ENCODE measurements around the gene CD151. TPM values are rescaled to one million over a fixed set of nuclear protein-coding genes. Genes with fewer than 3 reads are reported as not detected.
A peak's percentile ranks its signal among the peaks of the same experiment; 100 is the strongest.

The CD151 gene
- total RNA-seq, 2 experiments from 2014 or later: 23.1 to 54.9 TPM

DNA sequence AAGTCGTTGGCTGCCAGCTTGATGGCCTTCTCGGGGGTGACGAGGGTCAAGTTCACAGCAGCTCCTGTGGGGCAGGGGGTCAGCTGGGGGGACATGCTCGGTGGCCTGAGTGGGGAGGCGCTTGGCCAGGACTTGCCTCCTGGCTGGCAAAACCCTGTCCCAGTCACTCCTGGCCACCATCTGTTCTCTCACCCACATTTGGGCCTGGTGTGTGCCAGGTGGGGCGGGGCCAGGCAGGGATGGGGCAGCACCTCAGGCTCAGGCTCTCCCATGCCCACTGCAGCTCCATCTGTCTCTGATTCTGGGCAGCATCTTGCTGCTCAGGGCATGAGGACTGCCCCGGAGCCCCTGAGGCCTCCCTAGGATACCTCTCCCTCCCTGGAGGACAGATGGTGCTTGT, 39.2 kb upstream of the CD151 start:
- CTCF ChIA-PET: interaction anchor here (1.4 kb wide), 1 partner anchor 66 kb away, joined by 3 read pairs; no protein-coding TSS in a partner anchor

DNA sequence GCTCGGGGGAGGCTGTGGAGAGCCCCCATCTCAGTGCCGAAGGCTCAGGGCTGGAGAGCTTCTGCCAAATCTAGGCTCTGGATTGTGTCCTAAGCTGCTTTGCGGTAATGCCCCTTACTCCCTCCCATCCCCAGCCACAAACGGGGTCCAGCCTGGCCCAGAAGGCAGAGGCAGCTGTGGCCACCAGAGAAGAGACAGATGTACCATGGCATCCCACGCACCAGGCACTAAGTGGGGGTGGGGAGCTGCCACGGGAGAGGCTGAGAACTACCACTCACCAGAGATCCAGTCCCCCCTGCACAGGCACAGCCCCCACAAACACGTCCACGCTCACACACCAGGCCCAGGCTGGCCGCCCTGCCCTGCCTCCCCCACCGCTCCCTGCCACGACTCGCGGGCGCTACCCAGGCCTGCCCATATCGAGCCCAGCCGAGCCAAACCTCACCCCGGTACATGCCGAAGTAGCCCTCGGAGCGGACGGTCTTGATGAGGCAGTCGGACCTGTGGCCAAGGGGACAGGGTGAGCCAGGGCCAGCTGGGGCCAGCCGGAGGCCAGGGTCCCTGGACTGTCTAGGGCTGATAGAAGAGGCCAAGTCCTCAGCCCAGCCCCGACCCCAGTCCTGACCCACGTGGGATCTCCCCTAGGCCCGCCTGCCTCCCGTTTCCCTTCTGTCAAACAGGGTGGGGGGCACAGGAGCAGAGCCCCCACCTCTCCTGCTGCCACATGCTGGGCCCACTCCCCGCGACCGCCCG, 38.6 kb upstream of the CD151 start:
- no peaks in the 10 kb centered on the region for H3K27me3 Mint-ChIP-seq
- H3K36me3 Mint-ChIP-seq: peaks cover 2% of the 10 kb centered on the region
- no peaks in the 10 kb centered on the region for H3K9me3 Mint-ChIP-seq (ENCODE audit: low read depth)
- no peak overlapping the region for H3K4me3 Mint-ChIP-seq
- CTCF ChIA-PET: interaction anchor here (1.4 kb wide), 1 partner anchor 66 kb away, joined by 3 read pairs; no protein-coding TSS in a partner anchor
- H3K4me1 Mint-ChIP-seq: peaks cover 18% of the 10 kb centered on the region
- DNase-seq: no peak
- no peak overlapping the region for H3K27ac Mint-ChIP-seq
- no peak for ATAC-seq

More for the DNA sequence above, 39.2 kb upstream of the CD151 start:
- DNase-seq: no peak
- H3K4me3 Mint-ChIP-seq: no peak overlapping the region
- peaks cover 2% of the 10 kb centered on the region for H3K36me3 Mint-ChIP-seq
- H3K27ac Mint-ChIP-seq: no peak overlapping the region
- ATAC-seq: no peak
- H3K27me3 Mint-ChIP-seq: no peaks in the 10 kb centered on the region
- H3K4me1 Mint-ChIP-seq: peaks cover 21% of the 10 kb centered on the region
- no peaks in the 10 kb centered on the region for H3K9me3 Mint-ChIP-seq (ENCODE audit: low read depth)

DNA sequence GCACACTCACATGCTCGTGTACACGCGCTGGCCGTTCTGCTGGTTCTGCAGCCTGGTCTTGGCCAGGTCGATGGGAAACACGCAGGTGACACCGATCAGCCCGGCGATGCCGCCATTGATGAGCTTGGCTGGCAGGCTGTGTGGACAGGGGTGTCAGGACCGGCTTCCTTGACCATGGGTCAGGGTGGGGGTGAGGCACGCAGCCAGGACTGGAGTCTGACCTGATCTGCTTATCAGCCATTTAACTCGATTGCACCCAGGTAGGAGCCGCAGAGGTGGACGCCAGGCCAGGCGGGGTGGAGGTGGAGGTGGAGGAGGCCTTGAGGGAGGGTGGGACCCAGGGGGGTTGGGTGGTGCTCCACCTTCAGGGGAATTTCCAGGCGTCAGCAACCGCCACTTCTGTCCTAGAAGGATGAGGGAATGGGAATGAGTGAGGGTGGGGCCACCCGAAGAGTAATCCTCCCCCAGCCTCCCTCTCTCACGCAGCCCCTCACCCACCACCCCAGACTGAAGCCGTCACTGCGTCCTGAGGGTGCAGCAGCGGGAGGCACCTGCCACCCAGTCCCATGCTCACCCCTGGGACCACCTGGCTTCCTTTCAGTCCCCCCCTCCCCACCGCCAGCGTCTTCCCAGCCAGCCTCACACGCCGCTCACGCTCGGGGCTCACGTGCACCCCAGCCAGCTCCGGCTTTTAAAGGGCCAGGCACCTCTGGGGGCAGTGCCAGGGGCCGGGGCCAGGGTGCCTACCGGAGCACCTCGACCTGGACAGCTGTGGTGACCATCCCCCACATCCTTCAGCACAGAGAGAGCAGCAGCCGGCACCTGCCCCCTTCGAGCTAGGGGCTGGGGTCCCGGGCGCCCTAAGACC, 37.8 kb upstream of the CD151 start:
- Mint-ChIP-seq H3K36me3 (peaks cover 2% of the 10 kb centered on the region), H3K4me3 (peak overlapping the region; percentile 85), H3K27ac (no peak overlapping the region), H3K9me3 (ENCODE audit: low read depth) (no peaks in the 10 kb centered on the region), H3K27me3 (no peaks in the 10 kb centered on the region), H3K4me1 (peaks cover 13% of the 10 kb centered on the region)
- CTCF ChIA-PET: interaction anchor here (0.6 to 3.1 kb wide), 3 partner anchors 13 to 35 kb away, joined by 3 to 17 read pairs (median 3); partner anchors contain the start of gene RPLP2
- DNase-seq: no peak
- ATAC-seq: no peak

DNA sequence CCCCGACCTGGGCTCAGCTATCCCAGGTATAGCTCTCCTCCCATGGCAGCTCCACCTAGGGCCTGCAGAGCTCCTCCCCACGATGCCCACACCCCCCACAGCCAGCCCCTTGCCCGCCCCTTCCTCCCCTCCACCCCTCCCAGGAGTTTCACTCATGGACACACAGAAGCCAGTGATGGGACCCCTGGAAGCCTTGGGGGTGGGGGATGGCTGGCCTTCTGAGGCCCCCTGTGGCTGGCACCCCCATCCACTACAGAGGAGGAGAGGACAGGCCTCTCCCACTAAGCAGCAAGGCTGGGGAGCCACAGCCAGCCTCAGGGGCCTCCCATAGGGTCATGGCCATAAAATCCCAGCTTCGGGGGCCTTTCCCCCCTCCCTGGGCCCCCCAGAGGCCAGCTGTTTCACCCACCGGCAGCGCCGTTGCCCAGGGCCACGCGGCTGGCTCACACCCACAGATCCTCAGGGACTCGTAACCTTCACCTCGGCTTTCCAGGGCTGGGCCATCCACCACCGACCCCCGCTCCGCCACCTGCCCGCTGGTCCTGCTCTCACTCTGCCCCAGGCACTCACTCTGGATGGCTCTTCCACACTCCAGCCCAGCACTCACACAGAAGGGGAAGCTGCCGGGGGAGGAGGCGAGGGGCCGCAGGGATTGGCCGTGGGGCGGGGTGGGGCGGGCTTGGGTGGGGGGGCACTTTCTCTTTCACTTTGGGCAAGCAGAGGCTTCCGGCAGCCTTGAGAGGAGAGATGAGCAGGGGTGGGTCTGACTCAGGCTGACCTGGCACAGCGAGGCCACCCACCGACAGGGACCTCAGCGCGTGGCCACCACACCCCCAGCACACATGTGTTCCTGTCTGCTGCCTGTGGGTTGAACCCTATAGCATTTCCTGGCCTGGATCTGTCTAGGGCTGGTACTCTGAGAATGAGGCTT, 36.9 kb upstream of the CD151 start:
- ATAC-seq (peak; percentile 55), DNase-seq (peak; percentile 92)
- H3K27me3 Mint-ChIP-seq: no peaks in the 10 kb centered on the region
- peaks cover 2% of the 10 kb centered on the region for H3K36me3 Mint-ChIP-seq
- H3K4me1 Mint-ChIP-seq: peaks cover 13% of the 10 kb centered on the region
- H3K27ac Mint-ChIP-seq: peak overlapping the region; percentile 84
- H3K9me3 Mint-ChIP-seq (ENCODE audit: low read depth): no peaks in the 10 kb centered on the region
- CTCF ChIA-PET: interaction anchor here (0.6 to 3.1 kb wide), 4 partner anchors 12 to 48 kb away, joined by 3 to 17 read pairs (median 3); partner anchors contain the start of gene RPLP2
- peak overlapping the region; percentile 85 for H3K4me3 Mint-ChIP-seq

DNA sequence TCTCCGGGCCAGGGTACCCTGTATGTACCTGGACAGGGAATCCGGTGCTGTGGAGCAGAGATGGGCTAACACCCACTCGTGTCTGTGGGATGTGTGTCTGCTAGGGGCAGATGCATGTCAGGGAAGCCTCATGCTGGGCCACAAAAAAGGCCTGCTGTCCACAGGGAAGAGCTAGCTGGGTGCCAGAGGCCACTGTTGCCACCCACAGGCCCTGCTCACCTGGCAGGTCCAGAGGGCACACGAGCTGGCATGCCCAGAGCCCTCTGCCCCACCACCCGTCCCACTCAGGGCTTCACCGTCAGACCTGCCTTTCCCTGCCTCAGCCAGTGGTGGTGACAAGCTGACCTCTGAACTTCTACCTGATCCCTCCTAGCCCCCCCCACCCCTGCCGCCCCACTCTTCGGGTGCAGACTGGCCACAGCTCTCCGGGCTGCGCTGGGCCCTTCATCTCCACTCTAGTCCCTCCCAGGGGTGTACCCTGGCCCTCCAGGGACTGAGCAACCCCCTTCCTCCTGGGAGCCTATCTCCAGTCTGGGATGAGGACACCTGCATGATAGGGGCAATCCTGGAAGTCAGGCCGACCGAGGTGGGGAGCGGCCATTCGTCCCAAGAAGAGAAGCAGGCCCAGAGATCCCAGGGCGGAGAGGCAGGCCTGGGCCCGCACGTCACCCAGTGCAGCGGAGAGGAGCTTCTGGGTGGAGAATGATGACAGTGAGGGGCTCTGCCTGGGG, 36.0 kb upstream of the CD151 start:
- ATAC-seq (no peak), DNase-seq (no peak)
- peak overlapping the region; percentile 84 for H3K27ac Mint-ChIP-seq
- CTCF ChIA-PET: interaction anchor here (1.1 to 3.1 kb wide), 5 partner anchors 11 to 70 kb away, joined by 3 to 17 read pairs (median 3); partner anchors contain the start of gene RPLP2
- peaks cover 4% of the 10 kb centered on the region for H3K36me3 Mint-ChIP-seq
- no peaks in the 10 kb centered on the region for H3K9me3 Mint-ChIP-seq (ENCODE audit: low read depth)
- H3K4me3 Mint-ChIP-seq: peak overlapping the region; percentile 85
- no peaks in the 10 kb centered on the region for H3K27me3 Mint-ChIP-seq
- peaks cover 13% of the 10 kb centered on the region for H3K4me1 Mint-ChIP-seq

DNA sequence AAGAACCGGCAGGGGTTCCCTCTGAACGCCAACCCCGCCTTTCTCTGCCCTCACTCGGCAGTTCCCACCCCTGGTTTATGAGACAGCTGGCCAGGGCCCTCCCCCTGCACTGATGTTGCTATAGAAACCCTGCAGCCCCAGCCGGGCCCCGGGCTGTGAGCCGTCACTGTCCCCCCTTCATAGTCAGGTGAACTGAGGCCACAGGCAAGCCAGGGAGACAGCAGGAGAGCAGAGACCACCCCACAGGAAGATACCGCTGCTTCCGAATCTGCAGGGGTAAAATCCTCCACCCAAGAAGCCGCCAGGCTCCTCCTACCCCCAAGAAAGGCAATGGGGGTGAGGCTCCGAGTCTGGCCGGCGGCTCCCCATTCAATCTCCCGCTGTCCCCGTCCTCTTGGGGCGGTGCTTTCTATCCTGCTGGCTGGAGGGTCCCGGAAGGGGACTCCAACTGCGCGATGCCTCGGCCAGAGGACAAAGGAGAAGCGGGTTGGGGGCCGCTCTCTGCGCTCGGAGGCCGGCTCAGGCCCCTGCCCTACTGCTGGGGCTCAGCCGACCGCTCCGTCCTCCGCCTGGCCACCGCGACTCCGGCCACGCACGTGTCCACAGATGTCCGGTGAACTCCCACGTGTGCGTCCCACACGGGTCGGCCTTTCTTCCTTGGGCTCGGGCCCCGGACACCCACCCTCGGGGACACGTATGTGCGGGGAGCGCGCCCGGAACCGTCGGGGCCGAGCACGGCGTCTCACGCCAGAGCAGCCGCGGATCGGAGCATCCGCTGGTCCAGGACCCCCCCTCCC, 35.3 kb upstream of the CD151 start:
- Mint-ChIP-seq H3K4me3 (peak overlapping the region; percentile 85), H3K9me3 (ENCODE audit: low read depth) (no peaks in the 10 kb centered on the region), H3K4me1 (peaks cover 13% of the 10 kb centered on the region), H3K36me3 (peaks cover 4% of the 10 kb centered on the region), H3K27ac (peak overlapping the region; percentile 84), H3K27me3 (no peaks in the 10 kb centered on the region)
- CTCF ChIA-PET: interaction anchor here (1.1 to 3.1 kb wide), 5 partner anchors 11 to 71 kb away, joined by 3 to 17 read pairs (median 3); partner anchors contain the start of gene RPLP2
- DNase-seq: peak; percentile 90
- peak; percentile 56 for ATAC-seq

DNA sequence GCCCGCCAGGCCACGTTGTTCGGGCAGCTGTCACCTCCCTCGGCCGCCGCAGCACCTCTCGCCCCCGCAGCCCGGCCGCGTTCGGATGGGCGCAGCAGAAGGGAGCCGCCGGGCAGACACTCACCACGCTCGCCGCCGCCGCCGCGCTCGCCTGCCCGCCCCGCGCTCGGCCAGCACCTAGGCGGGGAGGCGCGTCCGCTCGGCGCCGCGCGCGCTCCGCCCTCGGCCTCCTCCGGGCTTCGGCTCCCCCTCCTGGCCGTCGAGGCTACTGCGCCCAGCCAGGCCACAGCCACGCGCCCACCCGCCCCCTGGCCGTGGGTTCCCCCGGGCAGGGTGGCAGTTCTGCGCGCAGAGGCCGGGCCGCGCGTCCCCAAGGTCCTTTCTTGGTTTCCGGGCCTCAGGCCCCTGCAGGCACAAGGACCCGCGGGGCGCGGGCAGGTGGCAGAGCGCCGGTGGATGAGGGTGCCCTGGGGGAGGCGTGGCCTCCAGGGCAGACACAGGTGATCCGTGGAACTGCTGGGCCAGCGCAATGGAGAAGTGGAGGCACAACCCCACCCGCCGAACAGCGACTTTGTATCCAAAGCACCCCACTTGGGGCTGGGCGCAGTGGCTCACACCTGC, 34.5 kb upstream of the CD151 start, which contains the start of gene SLC25A22:
SLC25A22 (minus strand) TSS at position 189 of the 621 bp plus-strand sequence. CDS start 3,275 bp downstream, outside the sequence.
- H3K27ac Mint-ChIP-seq: peak within 1 kb of the TSS; percentile 84
- no peaks in the 10 kb centered on the region for H3K27me3 Mint-ChIP-seq
- H3K9me3 Mint-ChIP-seq (ENCODE audit: low read depth): no peaks in the 10 kb centered on the region
- CTCF ChIA-PET: interaction anchor here (1.0 to 1.5 kb wide), 5 partner anchors 11 to 72 kb away, joined by 3 to 4 read pairs (median 3); partner anchors contain the start of gene RPLP2
- peaks cover 4% of the 10 kb centered on the region for H3K36me3 Mint-ChIP-seq
- peak within 1 kb of the TSS; percentile 85 for H3K4me3 Mint-ChIP-seq
- DNase-seq: peak; percentile 88
- peaks cover 16% of the 10 kb centered on the region for H3K4me1 Mint-ChIP-seq
- ATAC-seq: peak; percentile 60

DNA sequence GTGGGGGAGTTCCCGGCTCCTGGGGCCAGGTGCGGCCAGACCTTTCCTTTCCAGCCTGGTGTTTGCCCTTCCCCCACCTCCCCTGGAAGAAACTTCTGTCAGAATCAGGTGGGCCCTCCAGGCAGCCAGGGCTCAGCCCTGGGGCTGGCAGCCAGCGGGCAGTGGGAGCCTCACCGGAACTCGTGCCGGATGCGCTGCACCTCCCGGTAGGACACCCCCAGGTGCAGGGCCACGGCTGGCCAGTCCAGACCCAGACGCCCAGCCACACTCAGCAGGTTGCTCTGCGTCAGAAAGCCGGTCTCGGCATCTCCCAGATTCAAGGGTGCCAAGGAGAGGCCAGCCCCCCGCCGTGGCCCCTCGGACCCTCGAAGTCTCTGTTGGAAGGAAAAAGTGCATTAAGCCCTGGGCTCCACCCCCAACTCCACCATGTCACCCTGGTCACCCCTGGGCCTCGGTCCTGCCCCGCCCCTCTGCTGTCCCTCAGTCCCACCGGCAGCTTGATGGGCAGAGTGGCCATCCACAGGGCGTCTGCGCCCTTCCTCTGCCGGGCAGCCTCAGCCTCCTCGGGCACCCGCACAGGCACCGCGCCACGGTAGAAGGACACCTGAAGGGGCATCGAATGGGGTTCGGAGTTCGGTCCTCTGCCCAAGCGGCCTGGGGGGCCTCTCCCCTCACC, 33.0 kb upstream of the CD151 start:
- Mint-ChIP-seq H3K4me3 (no peak overlapping the region), H3K27me3 (no peaks in the 10 kb centered on the region), H3K27ac (no peak overlapping the region), H3K9me3 (ENCODE audit: low read depth) (no peaks in the 10 kb centered on the region), H3K4me1 (peaks cover 18% of the 10 kb centered on the region), H3K36me3 (peaks cover 4% of the 10 kb centered on the region)
- ATAC-seq: no peak
- CTCF ChIA-PET: interaction anchor here (1.0 to 1.4 kb wide), 2 partner anchors 10 to 51 kb away, joined by 3 to 4 read pairs; partner anchors contain the start of gene CEND1
- no peak for DNase-seq

DNA sequence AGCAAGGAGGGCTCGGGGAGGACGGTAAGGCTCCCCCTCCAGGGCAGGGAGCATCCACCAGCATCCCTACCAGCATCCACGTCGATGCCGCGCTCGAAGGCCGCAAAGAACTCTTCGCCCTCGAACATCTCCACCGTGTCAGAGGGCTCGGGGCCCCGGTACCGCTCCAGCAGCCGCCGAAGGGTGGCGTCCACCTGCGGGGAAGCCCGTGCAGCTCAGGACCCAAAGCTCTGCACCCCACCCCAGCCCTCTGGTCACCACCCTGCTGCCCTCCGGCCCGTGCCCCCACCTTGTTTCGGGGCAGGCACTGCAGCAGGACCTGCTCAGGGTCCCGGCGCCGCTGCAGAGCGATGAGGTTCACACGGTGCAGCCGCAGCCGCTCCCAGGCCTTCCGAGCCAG, 32.3 kb upstream of the CD151 start:
- Mint-ChIP-seq H3K4me3 (no peak overlapping the region), H3K36me3 (peaks cover 4% of the 10 kb centered on the region), H3K27me3 (no peaks in the 10 kb centered on the region), H3K4me1 (peaks cover 19% of the 10 kb centered on the region), H3K27ac (no peak overlapping the region), H3K9me3 (ENCODE audit: low read depth) (no peaks in the 10 kb centered on the region)
- DNase-seq: no peak
- CTCF ChIA-PET: no interaction called here
- no peak for ATAC-seq

DNA sequence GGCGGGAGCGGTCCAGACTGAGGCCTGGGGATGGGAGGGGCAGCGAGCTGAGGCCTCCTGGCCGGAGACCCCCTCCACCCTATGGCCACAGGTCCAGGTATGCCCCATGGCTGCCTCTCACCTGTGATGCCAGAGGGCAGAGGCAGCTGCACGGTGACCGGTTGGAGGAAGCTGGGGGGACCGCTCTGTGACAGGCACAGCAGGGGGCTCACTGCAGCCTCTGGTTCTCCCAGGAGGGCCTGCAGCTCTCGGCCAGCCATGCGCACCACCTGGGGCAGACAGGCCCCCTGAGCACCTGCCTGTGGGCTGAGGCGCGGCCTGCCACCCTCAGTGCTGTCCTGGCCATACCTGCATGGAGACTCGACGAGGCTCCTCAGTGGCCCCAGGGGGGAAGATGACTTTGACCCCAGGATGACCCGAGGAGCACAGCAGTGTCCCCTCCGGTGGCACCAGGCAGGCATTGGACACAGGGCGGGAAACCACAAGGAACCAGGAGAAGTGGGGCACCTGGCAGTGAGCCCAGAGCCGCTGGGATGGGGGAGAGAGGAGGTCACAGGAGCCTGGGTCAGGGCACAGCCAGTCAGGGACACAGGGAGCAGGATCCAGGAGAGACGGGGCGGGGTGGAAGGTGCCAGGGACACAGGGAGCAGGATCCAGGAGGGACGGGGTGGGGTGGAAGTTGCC, 31.5 kb upstream of the CD151 start:
- no peak overlapping the region for H3K4me3 Mint-ChIP-seq

More for the DNA sequence above, 31.5 kb upstream of the CD151 start:
- H3K36me3 Mint-ChIP-seq: peaks cover 3% of the 10 kb centered on the region
- no peak for DNase-seq
- no peaks in the 10 kb centered on the region for H3K9me3 Mint-ChIP-seq (ENCODE audit: low read depth)
- CTCF ChIA-PET: interaction anchor here (1.0 kb wide), 1 partner anchor 54 kb away, joined by 3 read pairs; the partner anchor contains the start of gene TALDO1
- peaks cover 21% of the 10 kb centered on the region for H3K4me1 Mint-ChIP-seq
- no peaks in the 10 kb centered on the region for H3K27me3 Mint-ChIP-seq
- no peak for ATAC-seq
- no peak overlapping the region for H3K27ac Mint-ChIP-seq
